PC-9 (cell line): ENCODE measurements around the gene CDH13. TPM values are rescaled to one million over a fixed set of nuclear protein-coding genes. Genes with fewer than 3 reads are reported as not detected.

Source experiments
- BruUV-seq: library from RNA; stranded (reverse); fragments of 400-500 nt; replicated peaks from 2 replicates; lab custom pipeline; 2021; lab: Mats Ljungman, UMichigan
- CTCF ChIA-PET: fragments of 300-600 bp; sonication (Branson Sonifier 250); formaldehyde crosslinking; loops from one replicate; lab custom pipeline; 2022; ENCODE audit warnings: antibody characterized with exemption; lab: Charles Lee
- POLR2A ChIA-PET: fragments of 300-600 bp; sonication (Branson Sonifier 250); formaldehyde crosslinking; loops from one replicate; lab custom pipeline; 2022; ENCODE audit warnings: antibody characterized with exemption; ENCODE audit not compliant: unreplicated experiment; lab: Charles Lee
- DNase-seq, 2 experiments: peaks; one replicate each; pipeline versions ENCODE4 v3.0.0 to v3.0.0-alpha.2; 2015 to 2022; ENCODE audit warnings: mixed read lengths in 1 of 2
- H2AFZ ChIP-seq: fragments of 200-600 bp; sonication (generic); 2 replicates; pipeline ENCODE4 v1.8.1; 2017; ENCODE audit warnings: antibody characterized with exemption
- H3F3A ChIP-seq: fragments of 200-600 bp; sonication (generic); 2 replicates; pipeline ENCODE4 v1.8.1; 2017; ENCODE audit warnings: antibody characterized with exemption, mild to moderate bottlenecking, low read depth; ENCODE audit not compliant: insufficient read depth
- H3K27ac ChIP-seq: fragments of 200-600 bp; sonication (generic); 2 replicates; pipeline ENCODE4 v1.6.1; 2016; ENCODE audit warnings: mixed run types
- H3K27me3 ChIP-seq: fragments of 200-600 bp; sonication (generic); 2 replicates; pipeline ENCODE4 v1.6.1; 2016; ENCODE audit warnings: low read depth, mixed run types; ENCODE audit not compliant: insufficient read depth
- H3K36me3 ChIP-seq: fragments of 200-600 bp; sonication (generic); 2 replicates; pipeline ENCODE4 v1.6.1; 2016; ENCODE audit warnings: low read depth, mixed run types
- H3K4me1 ChIP-seq: fragments of 200-600 bp; sonication (generic); replicated peaks from 2 replicates; pipeline ENCODE4 v1.6.1; 2016; ENCODE audit warnings: mixed run types; ENCODE audit not compliant: insufficient read depth
- H3K4me2 ChIP-seq: fragments of 200-600 bp; sonication (generic); 2 replicates; pipeline ENCODE4 v1.6.1; 2017; ENCODE audit warnings: mixed run types
- H3K4me3 ChIP-seq: fragments of 200-600 bp; sonication (generic); 2 replicates; pipeline ENCODE4 v1.6.1; 2016; ENCODE audit warnings: mixed run types
- H3K79me2 ChIP-seq: fragments of 200-600 bp; sonication (generic); 2 replicates; pipeline ENCODE4 v1.6.1; 2017; ENCODE audit warnings: low read depth, mixed run types
- H3K9me2 ChIP-seq: fragments of 200-600 bp; sonication (generic); 2 replicates; pipeline ENCODE4 v1.8.1; 2017; ENCODE audit warnings: mild to moderate bottlenecking; ENCODE audit not compliant: insufficient read depth
- H3K9me3 ChIP-seq: fragments of 200-600 bp; sonication (generic); 2 replicates; pipeline ENCODE4 v1.8.1; 2016; ENCODE audit warnings: low read depth; ENCODE audit not compliant: insufficient read depth
- H4K20me1 ChIP-seq: fragments of 200-600 bp; sonication (generic); 2 replicates; pipeline ENCODE4 v1.8.1; 2017; ENCODE audit not compliant: insufficient read depth
- EZH2 ChIP-seq: fragments of 200-600 bp; sonication (generic); IDR thresholded peaks from 2 replicates; pipeline ENCODE4 v1.8.0; 2017; ENCODE audit warnings: antibody characterized with exemption, low read depth
- intact Hi-C: fragments of 100-400 bp; cut with micrococcal nuclease; formaldehyde crosslinking; loops from one replicate; pipeline ENCODE4 v1.10.0; 2022; ENCODE audit not compliant: unreplicated experiment
- total RNA-seq: library from RNA; stranded (reverse); gene quantifications from 2 replicates; pipeline ENCODE4 v1.2.3, GENCODE V29; 2021
- TF ChIP-seq, protein P1 (sequence below): fragments of 200-600 bp; sonication (generic); conservative IDR thresholded peaks from 2 replicates; pipeline ENCODE4 v1.6.1; 2017; ENCODE audit warnings: mixed run types, antibody characterized with exemption, mild to moderate bottlenecking, moderate library complexity

CDH13 gene
- total RNA-seq, 1 experiment from 2014 or later = 0.24 TPM

DNA sequence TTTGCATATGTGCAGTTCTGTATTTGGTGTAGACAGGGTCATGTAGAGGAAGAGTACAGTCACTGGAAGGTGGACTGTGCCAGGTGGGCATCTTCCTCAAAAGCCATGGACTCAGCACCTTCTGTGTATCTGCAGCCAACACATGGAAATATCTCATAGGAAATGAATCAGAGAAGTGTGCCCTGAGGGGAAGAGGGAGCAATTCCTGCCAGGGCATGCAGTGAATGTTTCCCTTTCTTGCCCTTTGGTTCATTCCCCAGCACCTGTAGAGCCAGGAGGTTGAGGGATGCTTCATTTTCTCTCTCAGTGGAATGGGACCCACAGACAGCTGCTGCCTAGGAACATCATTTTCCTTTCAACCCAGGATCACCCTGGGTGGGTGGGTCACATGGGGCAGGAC is 1034.9 kb downstream of the CDH13 start:
- no peak for TF ChIP-seq EZH2
- TF ChIP-seq, protein P1, sequence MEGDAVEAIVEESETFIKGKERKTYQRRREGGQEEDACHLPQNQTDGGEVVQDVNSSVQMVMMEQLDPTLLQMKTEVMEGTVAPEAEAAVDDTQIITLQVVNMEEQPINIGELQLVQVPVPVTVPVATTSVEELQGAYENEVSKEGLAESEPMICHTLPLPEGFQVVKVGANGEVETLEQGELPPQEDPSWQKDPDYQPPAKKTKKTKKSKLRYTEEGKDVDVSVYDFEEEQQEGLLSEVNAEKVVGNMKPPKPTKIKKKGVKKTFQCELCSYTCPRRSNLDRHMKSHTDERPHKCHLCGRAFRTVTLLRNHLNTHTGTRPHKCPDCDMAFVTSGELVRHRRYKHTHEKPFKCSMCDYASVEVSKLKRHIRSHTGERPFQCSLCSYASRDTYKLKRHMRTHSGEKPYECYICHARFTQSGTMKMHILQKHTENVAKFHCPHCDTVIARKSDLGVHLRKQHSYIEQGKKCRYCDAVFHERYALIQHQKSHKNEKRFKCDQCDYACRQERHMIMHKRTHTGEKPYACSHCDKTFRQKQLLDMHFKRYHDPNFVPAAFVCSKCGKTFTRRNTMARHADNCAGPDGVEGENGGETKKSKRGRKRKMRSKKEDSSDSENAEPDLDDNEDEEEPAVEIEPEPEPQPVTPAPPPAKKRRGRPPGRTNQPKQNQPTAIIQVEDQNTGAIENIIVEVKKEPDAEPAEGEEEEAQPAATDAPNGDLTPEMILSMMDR = no peak
- no peaks in the 10 kb centered on the region for H3K79me2 ChIP-seq
- ChIA-PET POLR2A (no interaction called here), CTCF (no interaction called here)
- intact Hi-C loops = no loop called here
- H2AFZ ChIP-seq = no peak overlapping the region
- H3K36me3 ChIP-seq = no peaks in the 10 kb centered on the region
- no peak overlapping the region for H3K4me2 ChIP-seq
- peaks cover 3% of the 10 kb centered on the region; the same call in 1 of the 2 replicates for H3K27me3 ChIP-seq
- H3K9me2 ChIP-seq = no peaks in the 10 kb centered on the region
- no peaks in the 10 kb centered on the region; the same call in 1 of the 2 replicates for H4K20me1 ChIP-seq
- H3K4me1 ChIP-seq = no peaks in the 10 kb centered on the region
- BruUV-seq = no TSS peak
- no peak overlapping the region for H3K4me3 ChIP-seq
- no peaks in the 10 kb centered on the region for H3F3A ChIP-seq
- no peak overlapping the region for H3K27ac ChIP-seq
- DNase-seq = no peak
- H3K9me3 ChIP-seq = no peaks in the 10 kb centered on the region

DNA sequence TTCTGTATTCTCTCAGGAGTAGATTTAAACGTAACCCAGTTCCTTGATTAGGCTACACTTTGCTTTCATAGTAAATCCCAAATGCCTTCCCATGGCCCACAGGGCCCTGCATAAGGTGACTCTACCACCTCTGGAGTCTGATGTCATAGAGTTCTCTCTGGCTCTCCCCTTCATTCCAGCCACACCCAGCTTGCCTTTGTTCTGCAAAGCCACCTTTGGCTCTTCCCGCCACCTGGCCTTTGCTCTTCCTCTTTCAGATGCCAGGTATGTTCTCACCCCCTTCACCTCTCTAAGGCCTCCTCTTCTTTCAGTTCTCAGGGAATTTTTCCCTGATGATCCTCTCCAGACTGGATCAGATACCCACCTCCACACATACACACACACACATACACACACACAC is 1039.7 kb downstream of the CDH13 start:
- no peak overlapping the region for H3K4me3 ChIP-seq
- no peaks in the 10 kb centered on the region; the same call in 1 of the 2 replicates for H3K27me3 ChIP-seq
- no peaks in the 10 kb centered on the region for H3K9me2 ChIP-seq
- POLR2A ChIA-PET = no interaction called here
- no peaks in the 10 kb centered on the region for H3K36me3 ChIP-seq
- H4K20me1 ChIP-seq = no peaks in the 10 kb centered on the region
- no peaks in the 10 kb centered on the region for H3K9me3 ChIP-seq
- CTCF ChIA-PET = no interaction called here
- no TSS peak for BruUV-seq
- H3K4me1 ChIP-seq = no peaks in the 10 kb centered on the region
- H3K4me2 ChIP-seq = no peak overlapping the region
- no peaks in the 10 kb centered on the region for H3F3A ChIP-seq
- no peak for DNase-seq
- TF ChIP-seq, protein P1 = no peak
- TF ChIP-seq EZH2 = no peak
- H3K27ac ChIP-seq = no peak overlapping the region
- no peak overlapping the region for H2AFZ ChIP-seq
- no peaks in the 10 kb centered on the region for H3K79me2 ChIP-seq
- intact Hi-C loops = no loop called here

DNA sequence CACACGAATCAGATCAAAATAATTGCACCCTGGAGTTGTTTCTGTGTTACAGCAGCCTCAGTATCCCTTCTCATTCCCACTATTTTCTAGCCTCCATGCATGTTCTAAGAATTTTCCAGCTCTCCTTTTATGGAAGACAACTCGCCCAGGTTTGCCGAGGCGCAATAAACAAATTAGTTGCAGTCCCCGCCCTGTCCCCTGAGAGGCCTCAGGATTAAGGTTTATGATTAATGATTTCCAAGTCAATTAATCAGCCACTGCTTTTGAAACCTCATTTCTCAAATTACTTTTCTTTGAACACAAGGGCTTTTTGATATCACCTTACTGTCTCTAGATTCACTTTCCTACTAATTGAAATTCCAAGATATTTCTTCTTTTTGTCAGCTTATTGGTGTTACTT is 1042.7 kb downstream of the CDH13 start:
- Histone ChIP-seq H2AFZ (no peak overlapping the region), H3K9me3 (no peaks in the 10 kb centered on the region), H3K36me3 (no peaks in the 10 kb centered on the region), H3F3A (no peaks in the 10 kb centered on the region), H3K4me2 (no peak overlapping the region), H3K4me1 (no peaks in the 10 kb centered on the region), H3K27ac (no peak overlapping the region), H3K79me2 (no peaks in the 10 kb centered on the region), H3K4me3 (no peak overlapping the region), H3K9me2 (no peaks in the 10 kb centered on the region), H3K27me3 (0 out of 2 replicates have a peak, but pooled peaks cover 4% of the 10 kb centered on the region), H4K20me1 (no peaks in the 10 kb centered on the region)
- BruUV-seq = no TSS peak
- POLR2A ChIA-PET = no interaction called here
- CTCF ChIA-PET = no interaction called here
- no peak for DNase-seq
- intact Hi-C loops = no loop called here
- TF ChIP-seq, protein P1 = no peak
- TF ChIP-seq EZH2 = no peak
